ENCODE measurements around the gene SPIN1. TPM values are rescaled to one million over a fixed set of nuclear protein-coding genes. Genes with fewer than 3 reads are reported as not detected.
"Not testable (repeated sequence)": the region's sequence is repeated elsewhere in the genome, so short reads cannot be mapped to it uniquely, and the experiment has no call there.

SPIN1 gene
- total RNA-seq, 1 donor from 2014 or later: 11.6 TPM

GRCh38 chr9:88372103-88372654, 16.1 kb upstream of the SPIN1 start:
- intact Hi-C loops (cut with DNase I): no loop called here
- Histone ChIP-seq H3K4me3 (no peak overlapping the region), H3K9me3 (peaks cover 0 to 11% of the 10 kb centered on the region in 2 donors), H3K27ac (no peak overlapping the region), H3K27me3 (no peaks in the 10 kb centered on the region), H3K4me1 (no peaks in the 10 kb centered on the region), H3K36me3 (no peaks in the 10 kb centered on the region)
- DNase-seq (ENCODE audit: low spot score in 2 of 2): no peak
- TF ChIP-seq CTCF (IDR thresholded peaks at IDR 0.05): no peak

GRCh38 chr9:88373045-88373444, 15.2 kb upstream of the SPIN1 start:
- no peak overlapping the region for H3K4me3 ChIP-seq
- intact Hi-C loops (cut with DNase I): no loop called here
- TF ChIP-seq CTCF (IDR thresholded peaks at IDR 0.05): no peak

GRCh38 chr9:88378317-88378716, 9.9 kb upstream of the SPIN1 start:
- Histone ChIP-seq H3K27me3 (no peaks in the 10 kb centered on the region), H3K4me3 (no peak overlapping the region), H3K27ac (no peak overlapping the region), H3K4me1 (no peaks in the 10 kb centered on the region), H3K36me3 (no peaks in the 10 kb centered on the region), H3K9me3 (peaks cover 0 to 10% of the 10 kb centered on the region in 2 donors)
- DNase-seq (ENCODE audit: low spot score in 2 of 2): no peak
- TF ChIP-seq CTCF (IDR thresholded peaks at IDR 0.05): no peak
- intact Hi-C loops (cut with DNase I): no loop called here

More at GRCh38 chr9:88373045-88373444, 15.2 kb upstream of the SPIN1 start:
- Histone ChIP-seq H3K9me3 (peaks cover 0 to 12% of the 10 kb centered on the region in 2 donors), H3K36me3 (no peaks in the 10 kb centered on the region), H3K27ac (no peak overlapping the region), H3K27me3 (no peaks in the 10 kb centered on the region), H3K4me1 (no peaks in the 10 kb centered on the region)
- no peak for DNase-seq (ENCODE audit: low spot score in 2 of 2)

GRCh38 chr9:88379352-88379751, 8.9 kb upstream of the SPIN1 start:
- H3K36me3 ChIP-seq: no peaks in the 10 kb centered on the region
- no peak for TF ChIP-seq CTCF (IDR thresholded peaks at IDR 0.05)
- H3K27me3 ChIP-seq: no peaks in the 10 kb centered on the region
- intact Hi-C loops (cut with DNase I): no loop called here
- H3K4me3 ChIP-seq: no peak overlapping the region
- peaks cover 0 to 10% of the 10 kb centered on the region in 2 donors for H3K9me3 ChIP-seq
- no peak for DNase-seq (ENCODE audit: low spot score in 2 of 2)
- H3K4me1 ChIP-seq: no peaks in the 10 kb centered on the region
- no peak overlapping the region for H3K27ac ChIP-seq

- Histone ChIP-seq H3K27ac (no peak overlapping the region), H3K9me3 (peaks cover 0 to 10% of the 10 kb centered on the region in 2 donors), H3K4me1 (no peaks in the 10 kb centered on the region), H3K4me3 (no peak overlapping the region), H3K36me3 (no peaks in the 10 kb centered on the region), H3K27me3 (no peaks in the 10 kb centered on the region)
- no peak for DNase-seq (ENCODE audit: low spot score in 2 of 2)
- TF ChIP-seq CTCF (IDR thresholded peaks at IDR 0.05): no peak
- intact Hi-C loops (cut with DNase I): loop anchor here (10.0 kb wide), 1 partner anchor 435 kb away; no protein-coding TSS in a partner anchor
Observed at GRCh38 chr9:88380118-88380517, 8.1 kb upstream of the SPIN1 start.

GRCh38 chr9:88381322-88381721, 6.9 kb upstream of the SPIN1 start:
- H3K27ac ChIP-seq; H3K4me3 ChIP-seq; H3K9me3 ChIP-seq; H3K27me3 ChIP-seq; H3K4me1 ChIP-seq; H3K36me3 ChIP-seq; DNase-seq (ENCODE audit: low spot score in 2 of 2): not testable (repeated sequence)
- intact Hi-C loops (cut with DNase I): loop anchor here (10.0 kb wide), 1 partner anchor 433 kb away; no protein-coding TSS in a partner anchor
